Stimulated activated CD4-positive, alpha-beta T cell treated with anti-CD3 and anti-CD28 coated beads, Interleukin-1b, Interleukin-23, amount 100 ng/mL, for 4 hours (primary cell): ENCODE measurements around the gene SEC24C.
"Not testable (repeated sequence)": the region's sequence is repeated elsewhere in the genome, so short reads cannot be mapped to it uniquely, and the experiment has no call there.

Experiments
- DNase-seq, 2 donors: peaks; one replicate each; pipeline ENCODE4 v3.0.0-alpha.2; 2020; ENCODE audit warnings: low read depth in 2 of 2

The SEC24C gene

DNA sequence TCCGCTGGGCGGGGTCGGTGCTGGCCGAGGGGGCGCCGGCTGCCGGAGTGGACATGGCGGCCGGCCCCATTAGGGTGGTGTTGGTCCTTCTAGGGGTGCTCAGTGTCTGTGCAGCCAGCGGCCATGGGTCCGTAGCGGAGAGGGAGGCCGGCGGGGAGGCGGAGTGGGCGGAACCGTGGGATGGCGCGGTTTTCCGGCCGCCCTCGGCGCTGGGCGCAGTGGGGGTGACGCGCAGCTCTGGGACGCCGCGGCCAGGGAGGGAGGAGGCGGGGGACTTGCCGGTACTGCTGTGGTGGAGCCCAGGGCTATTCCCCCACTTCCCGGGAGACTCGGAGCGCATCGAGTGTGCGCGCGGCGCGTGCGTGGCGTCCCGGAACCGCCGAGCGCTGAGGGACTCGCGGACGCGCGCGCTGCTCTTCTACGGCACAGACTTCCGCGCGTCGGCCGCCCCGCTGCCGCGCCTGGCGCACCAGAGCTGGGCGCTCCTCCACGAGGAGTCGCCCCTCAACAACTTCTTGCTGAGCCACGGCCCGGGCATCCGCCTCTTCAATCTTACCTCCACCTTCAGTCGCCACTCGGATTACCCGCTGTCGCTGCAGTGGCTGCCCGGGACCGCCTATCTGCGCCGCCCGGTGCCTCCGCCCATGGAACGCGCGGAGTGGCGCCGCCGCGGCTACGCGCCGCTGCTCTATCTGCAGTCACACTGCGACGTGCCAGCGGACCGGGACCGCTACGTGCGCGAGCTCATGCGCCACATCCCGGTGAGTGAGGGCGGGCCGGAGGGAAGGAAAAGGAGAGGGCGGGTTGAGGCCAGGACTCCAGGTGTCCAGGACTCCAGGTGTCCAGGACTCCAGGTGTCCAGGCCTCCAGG lies 28.3 kb downstream of the SEC24C start:
- peak; percentile 64 to 70 for DNase-seq

DNA sequence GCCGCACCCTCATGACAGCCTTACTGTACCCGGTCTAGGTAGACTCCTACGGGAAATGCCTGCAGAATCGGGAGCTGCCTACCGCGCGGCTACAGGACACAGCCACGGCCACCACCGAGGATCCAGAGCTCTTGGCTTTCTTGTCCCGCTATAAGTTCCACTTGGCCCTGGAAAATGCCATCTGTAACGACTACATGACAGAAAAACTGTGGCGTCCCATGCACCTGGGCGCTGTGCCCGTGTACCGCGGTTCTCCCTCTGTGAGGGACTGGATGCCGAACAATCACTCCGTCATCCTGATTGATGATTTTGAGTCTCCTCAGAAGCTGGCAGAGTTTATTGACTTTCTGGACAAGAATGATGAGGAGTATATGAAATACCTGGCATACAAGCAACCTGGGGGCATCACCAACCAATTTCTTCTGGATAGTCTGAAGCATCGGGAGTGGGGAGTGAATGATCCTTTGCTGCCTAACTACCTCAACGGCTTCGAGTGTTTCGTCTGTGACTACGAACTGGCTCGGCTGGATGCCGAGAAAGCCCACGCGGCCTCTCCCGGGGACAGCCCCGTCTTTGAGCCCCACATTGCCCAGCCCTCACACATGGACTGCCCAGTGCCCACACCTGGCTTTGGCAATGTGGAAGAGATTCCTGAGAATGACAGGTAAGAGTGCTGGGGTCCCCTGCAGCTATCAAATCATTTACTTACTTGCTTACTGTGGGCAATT lies 29.1 kb downstream of the SEC24C start:
- peak in 1 of 2 donors; percentile 15 for DNase-seq

DNA sequence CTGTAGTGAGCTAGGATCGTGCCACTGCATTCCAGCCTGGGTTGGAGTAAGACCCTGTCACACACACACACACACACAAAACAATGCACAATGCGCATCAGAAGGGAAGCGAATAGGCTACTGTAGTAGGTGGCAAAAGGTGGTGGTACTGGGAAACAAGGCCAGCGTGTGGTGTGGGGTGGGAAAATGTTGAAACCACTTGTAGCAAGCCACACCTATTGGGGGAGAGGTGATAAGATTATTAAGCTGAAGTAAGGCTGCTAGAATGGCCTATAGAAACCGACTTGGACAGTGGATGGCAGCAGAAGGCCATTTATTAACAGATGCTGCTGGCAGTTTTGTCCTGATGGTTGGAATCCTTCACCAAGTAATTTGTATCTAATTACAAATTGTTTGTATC lies 30.5 kb downstream of the SEC24C start:
- DNase-seq = no peak

DNA sequence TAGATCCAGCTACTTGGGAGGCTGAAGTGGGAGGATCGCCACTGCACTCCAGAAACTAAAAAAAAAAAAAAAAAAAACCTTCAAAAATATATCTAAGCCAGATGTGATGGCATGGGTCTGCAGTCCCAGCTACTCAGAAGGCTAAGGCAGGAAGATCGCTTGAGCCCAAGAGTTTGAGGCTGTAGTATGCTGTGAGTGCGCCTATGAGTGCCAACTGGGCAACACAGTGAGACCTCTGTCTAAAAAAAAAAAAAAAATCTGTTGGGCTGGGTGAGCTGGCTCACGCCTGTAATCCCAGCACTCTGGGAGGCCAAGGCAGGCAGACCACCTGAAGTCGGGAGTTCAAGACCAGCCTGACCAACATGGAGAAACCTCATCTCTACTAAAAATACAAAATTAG lies 34.8 kb downstream of the SEC24C start:
- DNase-seq = no peak

DNA sequence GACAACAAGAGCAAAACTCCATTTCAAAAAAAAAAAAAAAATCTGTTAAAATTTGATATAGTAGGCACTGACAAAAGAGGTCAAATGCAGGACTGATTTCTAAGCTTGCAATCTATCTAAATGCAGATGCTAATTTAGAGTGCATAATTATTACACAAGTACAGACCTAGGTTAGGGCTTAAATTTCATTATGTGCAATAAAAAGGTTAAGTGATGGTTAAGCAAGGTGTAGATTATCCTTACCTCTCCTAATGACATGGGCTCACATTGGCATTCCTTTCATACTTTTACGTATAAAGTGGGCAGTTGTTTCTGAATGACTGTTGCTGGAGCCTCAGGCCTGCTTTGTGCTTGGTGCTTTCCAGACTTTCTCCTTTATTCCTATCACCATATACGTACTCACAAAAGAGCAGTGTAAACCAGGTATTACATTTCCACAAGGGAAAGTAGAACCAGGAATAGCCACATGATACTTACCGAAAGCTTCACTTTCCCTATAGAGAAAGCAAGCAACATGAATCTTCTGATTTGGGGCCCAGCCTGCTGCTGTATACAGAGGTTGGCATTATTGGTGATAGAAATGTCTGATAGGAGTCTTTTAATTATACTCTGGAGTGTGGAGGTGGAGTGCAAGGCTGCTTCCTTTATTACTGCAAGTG lies 35.5 kb downstream of the SEC24C start:
- no peak for DNase-seq

DNA sequence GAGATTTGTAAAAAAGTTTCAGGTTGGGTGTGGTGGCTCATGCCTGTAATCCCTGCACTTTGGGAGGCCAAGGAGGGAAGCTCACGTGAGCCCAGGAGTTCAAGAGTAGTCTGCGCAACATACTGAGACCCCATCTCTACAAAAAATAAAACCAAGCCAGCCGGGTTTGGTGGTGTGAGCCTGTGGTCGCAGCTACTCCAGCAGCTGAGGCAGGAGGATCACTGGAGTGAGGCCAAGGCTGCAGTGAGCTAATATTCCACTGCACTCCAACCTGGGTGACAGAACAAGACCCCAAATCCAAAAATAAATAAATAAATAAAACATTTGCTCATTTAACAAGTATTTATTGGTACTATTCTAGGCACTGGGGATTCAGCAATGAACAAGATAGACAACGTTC lies 36.1 kb downstream of the SEC24C start:
- DNase-seq = no peak

DNA sequence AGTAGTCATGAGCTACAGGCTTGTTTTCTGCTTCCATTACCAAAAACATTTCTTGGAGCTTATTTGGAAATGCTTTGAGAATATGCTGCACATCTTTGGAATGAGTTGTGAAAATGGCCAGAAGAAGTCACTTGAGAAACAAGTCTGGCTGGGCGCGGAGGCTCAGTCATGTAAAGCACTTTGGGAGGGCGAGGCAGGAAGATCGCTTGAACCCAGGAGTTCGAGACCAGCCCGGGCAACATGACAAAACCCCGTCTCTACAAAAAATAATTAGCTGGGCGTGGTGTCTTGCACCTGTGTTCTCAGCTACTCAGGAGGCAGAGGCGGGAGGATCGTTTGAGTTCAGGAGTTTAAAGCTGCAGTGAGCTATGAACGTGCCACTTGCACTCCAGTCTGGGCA lies 36.8 kb downstream of the SEC24C start:
- DNase-seq = no peak

DNA sequence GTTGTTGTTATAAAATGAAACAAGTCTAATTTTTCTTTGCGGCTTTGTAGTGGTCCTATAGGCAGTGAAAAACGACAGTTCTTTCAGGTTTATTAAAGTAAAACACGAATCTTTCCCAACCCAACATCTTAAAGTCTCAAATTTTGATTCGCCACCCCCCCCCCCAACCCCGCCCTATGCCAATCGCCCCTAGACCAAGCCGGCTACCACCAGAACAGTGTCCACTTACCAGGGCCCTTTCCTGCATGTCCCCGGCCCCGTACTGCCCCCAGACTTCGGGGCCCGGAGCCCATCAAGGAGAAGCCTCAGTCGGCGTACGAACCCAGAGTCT lies 37.3 kb downstream of the SEC24C start:
- DNase-seq = no peak

DNA sequence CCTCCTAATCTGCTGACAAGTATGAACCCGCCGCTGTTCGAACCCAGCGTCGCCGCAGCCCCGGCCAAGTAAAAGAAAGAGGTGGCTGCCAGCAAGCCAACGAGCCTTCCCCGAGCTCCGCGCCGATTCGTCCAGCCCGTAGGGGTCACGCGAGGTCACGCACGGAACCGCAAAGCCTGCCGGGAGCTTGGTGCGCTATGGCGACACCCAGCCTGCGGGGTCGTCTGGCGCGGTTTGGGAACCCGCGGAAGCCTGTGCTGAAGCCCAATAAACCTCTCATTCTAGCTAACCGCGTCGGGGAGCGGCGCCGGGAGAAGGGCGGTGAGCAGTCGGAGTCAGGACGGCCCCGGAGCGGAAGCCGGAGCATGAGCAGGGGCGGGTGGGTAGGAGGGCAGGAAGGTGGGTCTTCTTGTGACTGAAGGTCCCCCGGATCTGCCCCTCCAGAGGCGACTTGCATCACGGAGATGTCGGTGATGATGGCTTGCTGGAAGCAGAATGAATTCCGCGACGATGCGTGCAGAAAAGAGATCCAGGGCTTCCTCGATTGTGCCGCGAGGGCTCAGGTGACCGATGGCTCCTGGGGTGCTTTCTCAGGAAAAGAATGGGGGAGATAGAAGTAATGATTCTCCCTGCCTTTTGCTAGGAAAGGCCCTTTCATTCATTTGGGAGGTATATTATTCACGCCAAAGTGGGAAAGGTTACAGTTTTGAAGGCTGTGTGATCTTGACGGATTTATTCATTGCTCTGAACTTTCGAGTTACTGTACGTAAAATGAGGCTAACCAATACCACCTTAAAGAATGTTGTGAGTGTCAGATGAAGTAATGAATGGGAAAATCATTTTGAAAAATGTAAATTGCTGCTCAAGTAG lies 37.9 kb downstream of the SEC24C start, which contains the start of gene CHCHD1:
Gene CHCHD1 (plus strand): TSS at position 170 of the 870 bp plus-strand sequence. CDS start 28 bp downstream, at position 198.
- peak; percentile 83 to 89 for DNase-seq

DNA sequence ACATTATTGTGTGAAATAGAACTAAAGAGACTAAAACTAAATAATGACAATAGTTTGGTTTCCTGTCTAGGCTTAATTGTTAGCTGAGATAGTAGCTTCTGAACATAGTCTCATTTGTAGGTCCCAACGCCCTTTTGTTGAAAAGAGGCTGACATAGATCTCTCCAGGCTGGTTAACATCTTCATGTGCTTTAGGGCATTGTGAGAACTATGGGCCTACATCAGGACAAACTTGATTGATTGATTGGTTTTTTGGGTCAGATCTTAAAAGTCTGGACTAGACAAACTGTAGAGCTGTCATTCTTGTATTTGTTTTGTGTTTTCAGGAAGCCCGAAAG lies 38.5 kb downstream of the SEC24C start:
- DNase-seq = no peak

DNA sequence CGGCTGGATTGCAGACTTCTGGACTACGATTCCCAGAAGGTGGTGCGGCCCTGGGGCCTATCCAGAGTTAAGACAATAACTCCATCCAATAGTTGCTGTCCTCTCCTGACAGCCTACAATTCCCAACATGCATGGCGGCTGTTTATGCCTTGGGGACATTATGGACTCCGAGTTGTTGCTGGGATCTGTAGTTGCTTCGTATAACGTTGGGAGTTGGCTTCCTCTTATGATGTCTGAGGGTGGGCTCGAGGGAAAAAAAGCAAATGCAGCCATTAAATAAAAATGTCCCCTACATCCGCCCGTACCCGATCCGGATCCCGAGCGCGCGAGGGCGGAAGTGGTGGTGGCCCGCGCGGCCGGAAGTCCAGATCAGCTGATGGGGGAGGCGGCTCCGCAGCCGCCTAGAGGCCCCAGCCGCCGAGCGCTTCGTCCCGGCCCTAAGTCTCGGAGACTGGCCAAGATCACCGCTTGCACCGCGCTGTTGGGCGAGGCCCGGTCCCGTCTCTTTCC lies 41.1 kb downstream of the SEC24C start, which contains the start of gene ZSWIM8:
Gene ZSWIM8 (plus strand): TSS at position 396 of the 510 bp plus-strand sequence. CDS start 273 bp downstream, outside the sequence.
- peak; percentile 65 to 71 for DNase-seq

DNA sequence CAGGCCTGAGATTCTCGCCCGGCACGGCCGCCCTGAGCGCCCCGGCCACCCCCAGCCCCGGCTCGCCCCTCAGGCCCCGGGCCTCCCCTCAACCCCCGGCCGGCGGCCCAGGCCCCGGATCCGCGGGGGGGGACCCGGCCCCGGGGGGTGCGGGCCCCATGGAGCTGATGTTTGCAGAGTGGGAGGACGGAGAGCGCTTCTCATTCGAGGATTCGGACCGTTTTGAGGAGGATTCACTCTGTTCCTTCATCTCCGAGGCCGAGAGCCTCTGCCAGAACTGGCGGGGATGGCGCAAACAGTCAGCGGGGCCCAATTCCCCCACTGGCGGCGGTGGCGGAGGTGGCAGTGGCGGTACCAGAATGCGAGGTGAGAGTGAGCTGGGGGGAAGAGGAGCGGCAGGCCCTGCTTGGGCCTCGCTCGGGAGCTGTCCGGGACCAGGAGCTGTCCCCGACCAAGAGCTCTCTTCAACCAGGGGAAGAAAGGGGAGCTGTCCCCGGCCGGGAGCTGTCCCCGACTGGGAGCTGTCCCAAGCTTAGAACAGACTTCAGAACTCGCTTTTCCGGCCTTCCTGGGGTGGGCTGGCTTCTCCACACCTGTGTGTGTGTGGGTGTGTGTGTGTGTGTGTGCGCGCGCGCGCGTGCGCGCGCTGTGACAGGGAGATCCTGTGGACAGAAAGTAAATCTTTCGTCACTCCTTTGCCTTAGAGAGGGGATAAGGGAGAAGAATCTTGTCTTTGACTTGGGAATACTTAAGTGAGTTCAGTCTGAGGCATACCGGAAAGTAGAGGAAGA lies 41.7 kb downstream of the SEC24C start:
- peak in 1 of 2 donors; percentile 28 for DNase-seq

DNA sequence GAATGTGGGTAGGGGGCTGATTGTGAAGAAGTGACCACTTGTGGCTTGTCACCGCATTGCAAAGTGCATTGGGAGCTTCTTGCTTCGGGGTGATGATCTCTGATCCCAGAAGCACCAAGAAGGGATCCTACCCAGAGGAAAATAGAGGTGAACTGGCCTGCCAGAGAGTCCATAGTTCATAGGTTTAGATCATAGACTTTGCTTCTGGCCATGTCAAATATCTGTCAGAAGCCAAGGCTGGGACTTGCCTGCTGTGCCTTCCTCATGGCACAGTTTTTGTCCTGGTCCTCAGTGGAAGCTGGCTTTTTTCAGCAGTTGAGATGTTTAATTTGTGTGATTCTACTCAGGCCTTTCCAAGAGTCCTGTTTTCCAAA lies 42.3 kb downstream of the SEC24C start:
- no peak for DNase-seq

DNA sequence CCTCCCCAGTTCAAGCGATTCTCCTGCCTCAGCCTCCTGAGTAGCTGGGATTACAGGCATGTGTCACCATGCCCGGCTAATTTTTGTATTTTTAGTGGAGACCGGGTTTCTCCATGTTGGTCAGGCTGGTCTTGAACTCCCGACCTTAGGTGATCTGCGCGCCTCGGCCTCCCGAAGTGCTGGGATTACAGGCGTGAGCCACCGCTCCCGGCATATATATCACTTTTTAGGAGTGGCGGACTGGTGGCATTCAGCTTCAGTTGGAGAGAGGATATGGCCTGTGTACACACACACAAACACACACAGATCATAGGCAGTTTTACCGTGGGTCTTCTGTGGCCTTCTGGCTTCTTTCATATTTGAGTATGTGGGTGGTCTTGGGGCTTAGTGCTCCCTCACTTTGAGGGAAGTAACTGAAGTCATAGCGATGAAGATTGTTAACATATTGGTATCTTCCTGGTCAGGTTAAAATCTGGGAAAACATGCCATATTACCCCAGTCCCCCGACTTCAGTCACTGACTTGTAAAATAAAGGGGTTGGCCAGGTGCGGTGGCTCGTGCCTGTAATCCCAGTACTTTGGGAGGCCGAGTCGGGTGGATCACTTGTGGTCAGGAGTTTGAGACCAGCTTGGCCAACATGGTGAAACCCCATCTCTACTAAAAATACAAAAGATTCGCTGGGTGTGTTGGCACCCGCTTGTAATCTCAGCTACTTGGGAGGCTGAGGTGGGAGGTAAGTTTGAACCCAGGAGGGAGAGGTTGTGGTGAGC lies 43.0 kb downstream of the SEC24C start:
- DNase-seq = not testable (repeated sequence)

DNA sequence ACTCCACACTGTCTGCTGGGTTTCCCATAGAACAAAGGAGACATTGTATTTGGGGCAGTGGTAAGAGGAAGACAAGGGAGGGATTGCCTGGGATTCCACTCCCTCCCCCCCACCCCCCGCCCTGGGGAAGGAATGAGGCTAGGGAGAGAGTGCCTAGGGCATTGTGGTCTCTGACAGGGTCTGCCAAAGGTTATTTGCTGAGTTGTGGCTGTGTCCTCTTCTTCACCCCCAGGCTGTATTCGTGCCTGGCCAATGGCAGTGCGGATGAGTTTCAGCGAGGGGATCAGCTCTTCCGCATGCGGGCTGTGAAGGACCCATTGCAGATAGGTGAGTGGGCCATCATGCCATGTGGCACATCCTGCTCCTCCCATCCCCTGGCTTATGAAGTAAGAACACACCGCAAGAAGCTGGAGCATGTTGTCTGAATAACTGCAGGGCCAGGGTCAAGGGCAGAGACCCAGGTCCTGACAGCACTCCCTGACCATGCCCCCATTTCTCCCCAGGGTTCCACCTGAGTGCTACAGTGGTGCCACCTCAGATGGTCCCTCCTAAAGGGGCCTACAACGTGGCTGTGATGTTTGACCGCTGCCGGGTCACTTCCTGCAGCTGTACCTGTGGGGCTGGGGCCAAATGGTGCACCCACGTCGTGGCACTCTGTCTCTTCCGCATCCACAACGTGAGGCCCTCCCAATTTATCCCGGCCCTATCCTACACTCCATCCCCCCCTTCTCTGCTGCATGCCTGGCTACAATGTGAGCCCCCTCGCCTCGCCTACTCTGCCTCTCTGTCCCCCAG lies 44.9 kb downstream of the SEC24C start:
- no peak for DNase-seq

DNA sequence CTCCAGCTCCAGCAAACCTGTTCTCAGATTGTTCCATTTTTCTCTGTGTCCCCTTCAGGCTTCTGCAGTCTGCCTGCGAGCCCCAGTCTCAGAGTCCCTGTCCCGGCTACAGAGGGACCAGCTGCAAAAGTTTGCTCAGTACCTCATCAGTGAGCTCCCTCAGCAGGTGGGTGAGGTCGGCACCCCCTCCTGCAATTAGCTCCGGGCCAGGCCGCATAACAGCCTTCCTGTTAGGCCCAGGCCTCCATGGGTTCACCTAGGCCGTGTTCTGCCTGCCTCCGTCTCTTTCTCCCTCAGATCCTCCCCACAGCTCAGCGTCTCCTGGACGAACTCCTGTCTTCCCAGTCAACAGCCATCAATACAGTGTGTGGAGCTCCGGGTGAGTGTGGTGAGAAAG lies 45.5 kb downstream of the SEC24C start:
- no peak for DNase-seq

DNA sequence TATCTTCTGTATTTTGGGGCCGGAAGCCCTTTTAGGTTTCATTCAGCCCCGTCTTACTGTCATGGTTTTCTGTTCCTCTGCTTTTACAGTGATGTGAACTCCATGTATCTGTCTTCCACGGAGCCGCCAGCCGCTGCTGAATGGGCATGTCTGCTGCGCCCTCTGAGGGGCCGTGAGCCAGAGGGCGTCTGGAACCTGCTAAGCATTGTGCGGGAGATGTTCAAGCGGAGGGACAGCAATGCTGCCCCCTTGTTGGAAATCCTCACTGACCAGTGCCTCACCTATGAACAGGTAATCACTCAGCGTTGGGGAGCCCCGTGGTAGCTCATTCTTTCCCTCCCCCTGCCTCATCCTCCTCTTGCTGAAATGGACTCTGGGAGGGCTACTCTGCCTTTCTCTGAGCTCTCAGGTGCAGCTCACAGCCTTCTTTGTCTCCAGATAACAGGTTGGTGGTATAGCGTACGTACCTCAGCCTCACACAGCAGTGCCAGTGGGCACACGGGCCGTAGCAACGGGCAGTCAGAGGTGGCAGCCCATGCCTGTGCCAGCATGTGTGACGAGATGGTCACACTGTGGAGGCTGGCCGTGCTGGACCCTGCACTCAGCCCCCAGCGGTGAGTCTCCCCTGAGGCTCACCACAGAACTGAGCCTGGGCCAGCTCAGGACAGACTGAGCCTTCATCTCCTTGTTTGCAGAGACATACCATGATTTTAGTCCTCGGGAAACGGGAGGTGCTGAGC lies 46.9 kb downstream of the SEC24C start:
- no peak for DNase-seq

DNA sequence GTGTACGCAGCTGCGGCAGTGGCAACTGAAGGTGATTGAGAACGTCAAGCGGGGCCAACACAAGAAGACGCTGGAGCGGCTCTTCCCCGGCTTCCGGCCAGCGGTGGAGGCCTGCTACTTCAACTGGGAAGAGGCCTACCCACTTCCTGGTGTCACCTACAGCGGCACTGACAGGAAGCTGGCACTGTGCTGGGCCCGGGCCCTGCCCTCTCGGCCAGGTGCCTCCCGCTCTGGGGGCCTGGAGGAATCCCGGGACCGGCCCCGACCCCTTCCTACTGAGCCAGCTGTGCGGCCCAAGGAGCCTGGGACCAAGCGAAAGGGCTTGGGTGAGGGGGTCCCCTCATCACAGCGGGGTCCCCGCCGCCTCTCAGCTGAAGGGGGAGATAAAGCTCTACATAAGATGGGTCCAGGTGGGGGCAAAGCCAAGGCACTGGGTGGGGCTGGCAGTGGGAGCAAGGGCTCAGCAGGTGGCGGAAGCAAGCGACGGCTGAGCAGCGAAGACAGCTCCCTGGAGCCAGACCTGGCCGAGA lies 47.8 kb downstream of the SEC24C start:
- DNase-seq = no peak
